NCI-H748 (cell line): ENCODE data around the gene BICRAL.
A peak's percentile ranks its signal among the peaks of the same experiment; 100 is the strongest.
"Not testable (repeated sequence)": the region's sequence is repeated elsewhere in the genome, so short reads cannot be mapped to it uniquely, and the experiment has no call there.

ENCODE experiments used
- DNase-seq: peaks from one replicate; lab custom pipeline; 2025; ENCODE audit not compliant: unreplicated experiment; lab: John Stamatoyannopoulos, UW

Gene BICRAL

DNA sequence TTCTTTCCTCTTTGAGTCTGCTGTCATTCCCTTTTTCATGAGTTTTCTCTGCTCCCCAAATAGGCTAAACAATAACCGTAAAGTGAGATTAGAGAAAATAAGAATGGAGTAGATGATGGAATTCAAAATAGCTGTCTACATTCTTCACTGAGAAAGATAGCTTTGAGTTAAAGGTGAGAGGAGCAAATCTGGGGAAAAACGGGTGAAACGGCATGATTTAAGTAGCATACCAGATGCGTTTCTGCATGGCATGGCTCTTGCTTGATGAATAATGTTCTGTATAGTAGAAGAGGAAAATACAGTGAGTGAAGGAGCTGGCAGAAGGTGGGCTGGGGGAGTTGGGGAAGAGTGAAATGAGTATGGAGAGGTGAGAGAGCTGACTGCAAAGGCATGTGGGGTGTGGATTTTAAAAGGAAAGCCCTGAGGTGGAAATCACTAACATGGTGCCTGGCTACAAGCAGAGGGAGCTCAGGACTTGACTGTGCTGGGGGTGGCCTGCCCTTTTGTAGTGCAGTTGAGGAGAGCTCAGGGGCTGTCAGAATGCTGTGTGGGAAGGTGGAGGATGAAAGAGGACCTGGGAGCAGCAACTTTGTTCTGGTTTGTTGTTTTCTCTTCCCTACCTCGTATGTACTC is 8.8 kb downstream of the BICRAL start:
- peak; percentile 33 for DNase-seq

DNA sequence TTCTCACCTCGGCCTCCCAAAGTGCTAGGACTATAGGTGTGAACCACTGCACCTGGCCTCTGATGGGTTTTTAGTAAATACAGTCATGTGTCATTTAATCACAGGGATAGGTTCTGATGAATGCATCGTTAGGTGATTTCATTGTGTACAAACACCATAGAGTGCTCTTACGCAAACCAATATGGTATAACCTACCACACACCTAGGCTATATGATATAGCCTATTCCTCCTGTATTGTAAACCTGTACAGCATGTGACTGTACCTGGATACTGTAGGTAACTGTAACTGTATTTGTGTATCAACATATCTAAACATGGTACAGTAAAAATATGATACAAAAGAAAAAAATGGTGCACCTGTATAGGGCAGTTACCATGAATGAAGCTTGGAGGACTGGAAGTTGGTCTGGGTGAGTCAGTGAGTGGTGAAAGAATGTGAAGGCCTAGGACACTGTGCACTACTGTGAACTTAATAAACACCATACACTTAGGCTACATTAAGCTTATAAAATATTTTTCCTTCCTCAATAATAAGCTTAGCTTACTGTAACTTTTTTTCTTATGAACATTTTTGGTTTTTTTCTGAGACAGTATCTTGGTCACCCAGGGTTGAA is 10.0 kb downstream of the BICRAL start:
- peak; percentile 92 for DNase-seq

DNA sequence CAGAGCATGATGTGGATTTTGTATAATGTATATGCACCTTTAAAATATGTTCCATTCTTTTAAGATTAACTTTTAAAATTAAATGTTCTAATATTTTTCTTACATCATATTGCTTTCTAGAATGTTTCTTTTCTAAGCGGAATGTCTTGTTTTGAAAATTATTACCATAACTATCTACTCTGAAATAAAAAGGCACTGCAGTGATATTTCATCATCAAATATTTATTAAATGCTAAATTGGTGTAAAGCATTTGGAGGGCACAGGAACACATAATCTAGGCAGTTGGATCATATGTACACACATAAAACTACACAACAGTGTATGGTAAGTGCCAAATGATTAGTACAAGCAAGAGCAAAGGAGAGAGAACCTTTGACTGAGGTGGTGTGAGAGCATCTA is 13.8 kb downstream of the BICRAL start:
- no peak for DNase-seq

DNA sequence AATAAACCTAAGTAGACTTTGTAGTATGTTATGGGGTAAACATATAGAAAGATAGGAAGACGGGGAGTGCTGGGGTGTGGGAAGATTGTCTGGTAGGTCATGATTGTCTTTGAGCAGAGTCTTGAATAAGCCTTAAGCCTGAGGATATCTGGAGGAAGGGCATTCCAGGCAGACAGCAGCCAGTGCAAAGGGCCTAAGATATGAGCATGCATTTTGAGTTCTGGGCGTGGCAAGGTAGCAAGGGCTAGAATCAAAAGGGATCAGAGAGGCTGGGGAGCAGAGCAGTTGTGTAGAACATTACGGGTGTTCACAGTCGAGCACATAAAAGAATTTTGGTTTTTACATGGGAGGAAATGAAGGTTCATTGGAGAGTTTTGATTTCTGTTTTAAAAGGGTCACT is 14.3 kb downstream of the BICRAL start:
- no peak for DNase-seq

DNA sequence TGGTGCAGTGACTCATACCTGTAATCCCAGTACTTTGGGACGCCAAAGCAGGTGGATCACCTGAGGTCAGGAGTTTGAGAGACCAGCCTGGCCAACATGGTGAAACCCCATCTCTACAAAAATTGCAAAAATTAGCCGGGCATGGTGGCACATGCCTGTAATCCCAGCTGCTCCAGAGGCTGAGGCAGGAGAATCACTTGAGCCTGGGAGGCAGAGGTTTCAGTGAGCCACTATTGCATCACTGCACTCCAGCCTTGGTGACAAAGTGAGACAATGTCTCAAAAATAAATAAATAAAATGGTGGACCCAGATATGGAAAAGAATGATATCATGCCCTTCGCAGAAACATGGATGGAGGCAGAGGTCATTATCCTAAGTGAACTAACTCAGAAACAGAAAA is 15.8 kb downstream of the BICRAL start:
- not testable (repeated sequence) for DNase-seq

DNA sequence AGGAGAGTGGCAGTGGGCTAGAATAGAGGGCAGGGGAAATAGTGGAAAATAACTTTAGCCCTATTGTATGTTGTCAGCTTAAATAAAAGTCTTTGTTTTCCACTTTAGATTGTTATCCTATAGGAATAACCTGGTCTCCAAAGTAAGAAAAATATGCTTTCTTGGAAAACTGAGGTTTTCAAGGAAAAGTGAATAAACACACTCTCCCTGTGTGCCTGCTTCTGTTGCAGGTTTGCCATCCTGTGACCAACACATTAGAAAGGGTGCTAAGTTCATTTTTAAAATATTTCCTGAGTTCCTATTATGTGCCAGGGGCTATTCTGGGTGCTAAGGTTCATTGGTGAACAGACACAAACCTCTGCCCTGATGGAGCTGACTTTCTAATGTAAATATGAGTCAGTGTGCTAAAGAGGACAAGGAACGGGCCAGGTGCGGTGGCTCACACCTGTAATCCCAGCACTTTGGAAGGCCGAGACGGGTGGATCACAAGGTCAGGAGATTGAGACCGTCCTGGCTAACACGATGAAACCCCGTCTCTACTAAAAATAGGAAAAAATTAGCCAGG is 23.5 kb downstream of the BICRAL start:
- DNase-seq: no peak

DNA sequence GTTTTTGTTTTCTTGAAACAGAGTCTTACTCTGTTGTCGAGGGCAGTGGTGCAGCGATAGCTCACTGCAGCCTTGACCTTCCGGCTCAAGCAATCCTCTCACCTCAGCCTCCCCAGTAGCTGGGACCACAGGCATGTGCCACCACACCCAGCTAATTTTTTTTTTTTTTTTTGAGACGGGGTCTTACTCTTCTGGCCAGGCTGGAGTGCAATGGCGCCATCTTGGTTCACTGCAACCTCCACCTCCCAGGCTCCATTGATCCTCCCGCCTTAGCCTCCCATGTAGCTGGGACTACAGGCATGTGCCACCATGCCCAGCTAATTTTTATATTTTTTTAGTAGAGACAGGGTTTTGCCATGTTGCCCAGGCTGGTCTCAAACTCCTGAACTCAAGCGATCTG is 24.5 kb downstream of the BICRAL start:
- not testable (repeated sequence) for DNase-seq

DNA sequence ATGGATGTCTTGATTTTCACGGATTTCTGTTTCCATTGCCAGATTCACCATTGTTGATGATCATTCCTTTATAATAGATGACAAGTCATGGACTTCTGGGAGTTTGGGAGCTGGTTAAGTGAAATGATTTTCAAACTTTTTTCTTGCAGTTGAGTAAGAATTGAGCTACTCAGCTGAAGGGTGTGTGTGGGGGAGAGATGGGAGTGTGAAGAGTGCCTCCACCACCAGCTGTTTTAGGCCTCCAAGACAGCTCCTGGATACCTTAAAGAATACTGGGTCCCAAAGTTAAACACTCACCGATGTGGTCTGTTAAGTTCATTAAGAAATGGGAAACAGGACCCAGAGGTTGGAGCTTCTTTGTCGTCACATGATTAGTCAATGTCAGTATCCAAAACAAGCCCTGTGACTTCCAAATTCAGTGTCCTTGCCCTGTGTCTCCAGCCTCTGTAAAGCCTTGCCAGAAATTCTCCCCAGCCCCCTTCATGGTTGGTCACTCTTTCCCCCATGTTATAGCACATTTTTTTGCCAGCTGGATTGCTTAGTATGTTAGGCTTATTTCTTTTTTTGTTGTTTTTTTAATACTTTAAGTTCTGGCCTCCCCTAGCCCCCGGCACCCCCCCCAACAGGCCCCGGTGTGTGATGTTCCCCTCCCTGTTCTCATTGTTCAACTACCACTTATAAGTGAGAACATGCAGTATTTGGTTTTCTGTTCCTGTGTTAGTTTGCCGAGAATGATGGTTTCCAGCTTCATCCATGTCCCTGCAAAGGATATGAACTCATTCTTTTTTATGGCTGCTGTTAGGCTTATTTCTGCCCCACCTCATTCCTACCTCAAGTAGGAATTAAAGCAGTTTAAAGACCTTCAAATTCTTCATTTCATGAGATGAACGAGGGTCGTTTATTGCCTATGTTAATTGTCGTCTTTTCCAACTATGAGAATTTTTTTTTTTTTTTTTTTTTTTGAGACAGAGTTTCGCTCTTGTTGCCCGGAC is 26.9 kb downstream of the BICRAL start:
- no peak for DNase-seq

DNA sequence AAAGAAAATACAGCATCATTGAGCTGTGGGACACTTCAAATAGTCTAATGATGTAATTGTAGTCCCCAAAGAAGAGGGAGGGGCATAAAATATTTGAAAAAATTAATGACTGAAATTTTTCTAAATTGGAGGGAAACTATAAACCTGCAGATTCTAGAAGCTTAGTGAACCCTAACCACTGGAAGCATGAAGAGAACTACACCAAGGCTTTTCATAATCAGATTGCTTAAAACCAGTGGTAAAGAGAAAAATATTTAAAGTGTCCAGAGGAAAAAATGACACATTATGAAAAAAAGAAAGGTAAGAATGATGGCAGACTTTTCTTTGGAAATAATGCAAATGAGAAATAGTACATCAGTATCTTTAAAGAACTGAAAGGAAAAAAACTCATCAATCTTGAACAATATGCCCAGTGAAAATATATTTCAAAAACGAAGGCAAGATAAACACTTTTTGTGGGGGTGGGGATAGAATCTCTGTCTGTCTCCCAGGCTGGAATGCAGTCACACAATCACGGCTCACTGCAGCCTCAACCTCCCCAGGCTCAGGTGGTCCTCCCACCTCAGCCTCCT is 31.3 kb downstream of the BICRAL start:
- no peak for DNase-seq

DNA sequence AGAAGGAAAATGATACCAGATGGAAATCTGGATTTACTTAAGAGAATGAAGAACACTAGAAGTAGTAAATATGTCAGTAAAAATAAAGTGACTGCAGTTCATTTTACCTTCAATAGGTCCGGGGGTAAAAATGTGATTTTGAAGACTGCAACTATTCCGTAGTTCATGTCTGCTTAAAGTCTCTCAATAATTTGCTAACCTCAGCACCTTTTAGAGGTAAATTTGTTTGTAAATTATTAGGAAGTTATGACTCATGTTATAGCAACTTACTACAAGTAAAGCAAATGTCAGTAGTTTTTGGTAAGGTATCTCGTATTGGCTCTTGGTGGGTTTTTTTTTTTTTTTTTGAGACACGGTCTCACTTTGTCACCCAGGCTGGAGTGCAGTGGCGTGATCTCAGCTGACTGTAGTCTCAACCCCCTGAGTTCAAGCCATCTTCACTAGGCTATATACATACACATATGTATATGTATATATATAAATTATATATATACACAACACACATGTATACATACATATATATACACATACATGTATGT is 32.1 kb downstream of the BICRAL start:
- DNase-seq: no peak

DNA sequence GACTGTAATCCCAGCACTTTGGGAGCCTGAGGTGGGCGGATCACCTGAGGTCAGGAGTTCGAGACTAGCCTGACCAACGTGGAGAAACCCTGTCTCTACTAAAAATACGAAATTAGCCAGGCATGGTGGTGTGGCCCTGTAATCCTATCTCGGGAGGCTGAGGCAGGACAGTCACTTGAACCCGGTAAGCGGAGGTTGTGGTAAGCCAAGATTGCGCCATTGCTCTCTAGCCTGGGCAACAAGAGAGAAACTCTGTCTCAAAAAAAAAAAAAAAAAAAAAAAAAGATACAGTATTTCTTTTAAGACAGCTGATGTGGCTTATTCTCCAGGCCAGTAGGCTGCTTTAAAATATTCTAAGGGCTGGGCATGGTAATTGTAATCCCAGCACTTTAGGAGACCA is 33.9 kb downstream of the BICRAL start:
- DNase-seq: not testable (repeated sequence)

DNA sequence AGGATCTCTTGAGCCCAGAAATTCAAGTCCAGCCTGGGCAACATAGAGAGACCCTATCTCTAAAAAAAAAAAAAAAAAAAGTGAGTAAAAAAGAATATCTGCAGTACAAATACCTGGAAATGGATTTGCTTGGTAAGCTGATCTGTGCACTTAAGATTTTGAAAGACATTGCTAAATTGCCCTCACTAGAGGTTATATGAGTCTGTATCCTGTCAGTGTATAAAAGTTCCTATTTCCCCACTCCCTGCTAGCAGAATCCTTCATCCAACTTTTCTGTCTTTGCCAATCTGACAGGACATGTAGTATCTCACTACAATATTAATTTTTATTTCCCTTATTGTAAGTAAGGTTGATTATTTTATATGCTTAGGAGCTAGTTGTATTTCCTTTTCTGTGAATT is 36.1 kb downstream of the BICRAL start:
- DNase-seq: no peak

DNA sequence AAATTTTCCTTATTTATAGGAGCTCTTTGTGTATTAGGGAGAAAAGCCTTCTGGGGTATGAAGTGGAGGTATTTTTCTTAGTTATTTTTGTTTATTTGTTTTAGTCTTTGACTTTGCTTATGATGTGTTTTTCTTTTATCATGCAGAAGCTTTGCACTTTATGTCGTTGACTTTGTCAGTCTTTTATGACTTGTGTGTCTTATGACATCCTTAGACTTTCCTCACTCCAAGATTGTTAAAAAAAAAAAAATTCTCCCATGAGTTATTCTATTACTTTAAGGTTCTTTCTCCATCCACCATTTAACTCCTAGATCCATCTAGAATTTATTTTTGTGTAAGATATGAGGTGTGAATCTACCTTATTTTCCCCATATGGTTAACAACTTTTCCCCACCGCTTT is 36.6 kb downstream of the BICRAL start:
- no peak for DNase-seq

DNA sequence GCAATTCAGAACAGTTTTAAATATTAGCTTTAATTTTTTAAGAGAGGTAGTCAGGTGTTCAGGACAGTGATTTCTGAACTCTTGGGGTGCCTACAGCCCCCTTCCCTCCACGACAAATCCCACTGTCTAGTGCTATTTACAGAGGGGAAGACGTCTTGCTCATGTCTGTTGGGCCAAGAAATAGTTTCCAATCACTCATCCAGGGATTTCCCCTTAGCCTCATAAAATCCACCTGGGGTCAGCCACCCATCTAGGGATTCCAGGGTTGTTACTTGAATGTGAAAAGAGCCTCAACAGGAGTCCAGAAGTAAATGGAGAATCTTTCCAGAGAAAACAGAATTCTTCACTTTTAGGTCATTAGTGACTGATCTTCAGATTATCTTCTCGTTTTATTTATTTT is 37.0 kb downstream of the BICRAL start:
- no peak for DNase-seq

DNA sequence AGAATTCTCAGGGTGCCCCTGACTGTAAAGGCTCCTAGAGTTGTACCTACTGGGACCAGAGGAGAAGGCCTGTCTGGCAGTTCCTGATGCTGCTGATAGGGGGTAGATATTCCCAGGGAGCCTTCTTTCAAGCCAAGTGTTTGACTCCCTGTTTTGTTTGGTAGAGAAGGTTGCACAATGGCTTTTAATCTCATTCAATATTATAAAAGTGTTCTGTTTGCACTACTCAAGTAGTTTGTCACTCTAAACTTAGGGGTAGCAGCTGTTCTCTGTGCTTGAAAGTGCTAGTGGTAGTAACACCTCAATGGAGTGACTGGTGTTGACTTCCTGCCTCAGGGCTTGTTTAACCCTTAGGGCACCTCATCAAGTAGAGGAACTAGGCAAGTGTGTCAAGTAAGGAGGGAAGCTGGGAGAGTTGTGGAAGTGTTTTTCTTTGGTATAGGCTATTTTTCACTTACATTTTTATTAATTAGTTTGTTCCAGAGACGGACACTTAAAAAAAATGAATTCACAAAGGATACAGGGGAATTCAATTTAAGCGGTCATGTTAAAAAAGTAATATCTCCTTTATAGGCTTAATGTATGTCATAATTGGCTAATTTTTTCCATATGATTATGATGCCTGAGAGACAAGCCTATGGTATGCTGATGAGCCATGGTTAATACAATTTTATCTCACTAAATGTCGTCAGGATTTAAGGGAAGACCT is 38.1 kb downstream of the BICRAL start:
- peak; percentile 56 for DNase-seq

DNA sequence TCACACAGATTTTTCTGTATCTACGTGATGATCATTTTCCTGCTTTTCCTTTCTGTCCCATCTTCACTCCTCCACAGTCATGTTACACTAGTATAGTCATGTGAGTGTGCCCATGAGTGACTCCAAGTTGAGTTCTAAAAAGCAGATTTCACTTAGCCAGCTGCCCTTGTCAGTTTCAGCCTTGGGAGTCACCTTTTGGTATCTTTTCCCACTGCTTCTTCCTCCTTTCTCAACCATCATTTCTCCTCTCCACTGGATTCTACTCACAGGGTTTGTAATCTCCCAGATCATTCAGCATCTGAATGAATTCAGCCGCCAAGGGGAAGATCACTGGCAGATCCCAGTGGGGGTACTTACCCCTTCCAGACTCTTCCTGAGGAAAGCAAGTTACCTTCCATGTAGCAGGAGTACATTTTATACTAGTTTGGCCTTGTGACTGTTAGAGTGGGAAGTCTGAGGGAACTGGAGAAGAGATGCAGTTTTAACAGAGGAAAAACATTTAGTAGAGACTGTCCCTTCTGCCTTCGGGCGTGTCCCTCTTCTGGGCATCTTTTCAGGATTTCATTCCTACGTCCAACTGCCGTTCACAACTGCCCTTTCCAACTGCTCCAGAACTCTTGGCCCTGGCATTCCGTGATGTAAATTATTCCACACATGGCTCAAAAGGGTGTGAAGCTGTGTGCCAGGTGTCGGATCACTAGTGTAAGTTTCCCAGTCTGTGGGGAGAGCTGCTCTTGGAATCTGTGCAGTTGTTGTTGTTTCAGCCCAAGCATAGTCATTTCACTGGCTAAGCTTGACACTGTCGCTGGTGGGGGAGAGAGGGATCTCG is 38.9 kb downstream of the BICRAL start:
- no peak for DNase-seq

DNA sequence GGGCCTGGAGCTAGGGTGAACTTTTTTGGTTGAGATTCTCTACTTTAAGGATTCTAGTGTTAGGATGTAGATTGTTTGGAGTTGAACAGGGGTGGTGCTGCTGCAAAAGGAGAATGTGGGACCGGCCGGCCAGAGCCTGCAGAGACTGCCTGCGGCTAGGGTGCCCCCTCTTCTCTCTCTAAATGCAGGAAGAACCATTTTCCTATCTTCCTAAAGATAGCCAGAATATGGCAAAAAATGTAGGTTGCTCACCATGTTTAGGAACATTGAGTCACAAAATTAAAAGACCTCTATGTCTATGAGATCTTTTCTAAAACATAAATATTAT is 39.5 kb downstream of the BICRAL start:
- DNase-seq: no peak

DNA sequence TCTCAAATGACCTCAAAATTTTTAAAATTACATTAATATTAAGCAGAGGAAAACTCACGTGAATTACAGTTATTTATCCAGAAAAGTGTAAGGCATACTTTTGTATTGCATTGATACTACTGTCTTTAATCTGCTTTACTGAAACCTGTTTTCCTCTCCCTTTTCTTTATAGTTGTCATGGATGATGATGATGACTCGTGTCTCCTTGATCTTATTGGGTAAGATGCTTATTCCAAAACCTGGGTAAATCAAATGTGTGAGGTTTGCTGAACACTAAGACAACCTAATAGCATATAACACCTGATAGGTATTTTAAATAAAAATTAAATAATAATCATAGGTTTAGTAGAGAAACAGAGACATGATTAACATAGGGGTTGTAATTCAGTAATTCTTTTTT is 40.0 kb downstream of the BICRAL start:
- DNase-seq: no peak

DNA sequence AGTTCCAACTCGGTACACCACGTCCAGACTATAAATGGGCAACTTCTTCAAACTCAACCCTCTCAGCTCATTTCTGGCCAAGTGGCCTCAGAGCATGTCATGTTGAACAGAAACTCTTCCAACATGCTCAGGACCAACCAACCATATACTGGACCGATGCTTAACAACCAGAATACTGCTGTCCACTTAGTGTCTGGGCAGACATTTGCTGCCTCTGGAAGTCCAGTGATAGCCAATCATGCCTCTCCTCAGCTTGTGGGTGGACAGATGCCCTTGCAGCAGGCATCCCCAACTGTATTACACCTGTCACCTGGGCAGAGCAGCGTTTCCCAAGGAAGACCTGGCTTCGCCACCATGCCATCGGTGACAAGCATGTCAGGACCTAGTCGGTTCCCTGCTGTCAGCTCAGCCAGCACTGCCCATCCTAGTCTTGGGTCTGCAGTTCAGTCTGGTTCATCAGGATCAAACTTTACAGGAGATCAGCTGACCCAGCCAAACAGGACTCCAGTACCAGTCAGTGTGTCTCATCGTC is 47.8 kb downstream of the BICRAL start:
- DNase-seq: no peak
